ENCODE results near the gene COPE. TPM values are rescaled to one million over a fixed set of nuclear protein-coding genes. Genes with fewer than 3 reads are reported as not detected.

Gene COPE
- total and polyA plus RNA-seq, 2 of the 4 experiments (the other 2 are of a cell fraction) = 347 to 461 TPM

GRCh38 chr19:18889949-18890745 is 29.0 kb downstream of the COPE start:
- intact Hi-C loops (cut with micrococcal nuclease) = no loop called here

More at GRCh38 chr19:18889949-18890745, 29.0 kb downstream of the COPE start:
- BruUV-seq (replicated peaks) = no TSS peak
- no peaks in the 10 kb centered on the region; the same call in 1 of the 2 replicates for H3K36me3 ChIP-seq (ENCODE audit: control insufficient read depth, insufficient read depth, low read length)
- H3K27me3 ChIP-seq (ENCODE audit: control insufficient read depth, insufficient read depth, low read length) = peaks cover 6% of the 10 kb centered on the region; the same call in 1 of the 2 replicates
- no peak overlapping the region for H4K8ac ChIP-seq (ENCODE audit: low read depth in 2 of 2, low read length in 2 of 2)
- no peak overlapping the region for H2BK20ac ChIP-seq (ENCODE audit: low read depth, low read length)
- in situ Hi-C loops (cut with MboI; ENCODE audit: low sequenced_read_pairs) (no loop called here), dilution Hi-C loops (cut with HindIII; ENCODE audit: low sequenced_read_pairs, unreplicated experiment) (no loop called here)
- no peak for DNase-seq
- peaks cover 6% of the 10 kb centered on the region; the same call in 1 of the 2 replicates for H3K4me1 ChIP-seq (ENCODE audit: control insufficient read depth, insufficient read depth, low read length)
- H3K27ac ChIP-seq (ENCODE audit: insufficient read depth, low read length) = no peak overlapping the region
- no peak overlapping the region for H2BK5ac ChIP-seq (ENCODE audit: low read depth, low read length, poor library complexity, severe bottlenecking)
- no peak overlapping the region for H4K91ac ChIP-seq (ENCODE audit: insufficient read depth, low read depth, low read length)
- H3K4me3 ChIP-seq (ENCODE audit: insufficient read depth, low read depth, low read length) = no peak overlapping the region
- no peaks in the 10 kb centered on the region for H3K9me3 ChIP-seq (ENCODE audit: control insufficient read depth, insufficient read depth, low read length)
- no peak overlapping the region for H2BK120ac ChIP-seq (ENCODE audit: low read depth, low read length)
- no peak overlapping the region for H3K23ac ChIP-seq (ENCODE audit: low read depth, low read length)
- H2AK9ac ChIP-seq (replicated peaks; ENCODE audit: low read depth, low read length, poor library complexity) = no peak overlapping the region
- H3K79me1 ChIP-seq (ENCODE audit: low read depth in 1 of 2, low read length in 2 of 2) = no peaks in the 10 kb centered on the region
- H2AFZ ChIP-seq (replicated peaks; ENCODE audit: low read length, poor library complexity) = no peak overlapping the region
- TF ChIP-seq NFE2L2 (IDR thresholded peaks at IDR 0.05; ENCODE audit: low read depth, low read length) (no peak), RCOR1 (IDR thresholded peaks at IDR 0.05; ENCODE audit: insufficient replicate concordance, low read length) (no peak), MAFK (IDR thresholded peaks at IDR 0.05; ENCODE audit: low read depth, low read length) (no peak), MAZ (IDR thresholded peaks at IDR 0.05; ENCODE audit: borderline replicate concordance, low read depth, low read length) (no peak), CEBPB (IDR thresholded peaks at IDR 0.05; ENCODE audit: low read depth, low read length) (no peak)
- ChIA-PET POLR2A (ENCODE audit: unreplicated experiment) (no interaction called here), CTCF (interaction anchor here (0.5 to 1.1 kb wide), 2 partner anchors 15 to 82 kb away, joined by 5 read pairs; no protein-coding TSS in a partner anchor)
- H4K20me1 ChIP-seq (ENCODE audit: insufficient read depth, low read length) = 0 out of 2 replicates have a peak, but pooled peaks cover 8% of the 10 kb centered on the region
- WGBS, 2 experiments (ENCODE audit: extremely low coverage in 2 of 2, insufficient read length in 1 of 2) = 65% methylated on average over 7 of the region's 10 CpGs; no CpG with 5 or more reads in 1 of the 2 experiments
- H3K14ac ChIP-seq (replicated peaks; ENCODE audit: low read depth, low read length) = no peak overlapping the region
- H3K56ac ChIP-seq (ENCODE audit: extremely low read depth, insufficient read depth, low read length) = no peak overlapping the region
- H2AK5ac ChIP-seq (ENCODE audit: low read depth, low read length) = no peak overlapping the region
- H3K9ac ChIP-seq (ENCODE audit: low read depth, low read length) = no peak overlapping the region
- no peak overlapping the region for H3K18ac ChIP-seq (ENCODE audit: low read depth, low read length)
- H3K4me2 ChIP-seq (ENCODE audit: low read depth, low read length) = no peak overlapping the region
- no peak overlapping the region for H3K4ac ChIP-seq (ENCODE audit: low read depth, low read length)
- H2BK15ac ChIP-seq (ENCODE audit: low read depth, low read length) = no peak overlapping the region
- H4K5ac ChIP-seq (ENCODE audit: low read depth, low read length) = no peak overlapping the region
- no peak for ATAC-seq (ENCODE audit: low read depth)
- no peaks in the 10 kb centered on the region for H3K9me1 ChIP-seq (ENCODE audit: insufficient read depth, low read length)
